DND-41 (cell line): ENCODE measurements around the gene RAE1.

Source experiments
- EZH2 ChIP-seq: IDR thresholded peaks from 3 replicates; pipeline ENCODE4 v1.6.1; 2012; ENCODE audit warnings: borderline replicate concordance, low read depth, mild to moderate bottlenecking, moderate library complexity, low read length, inconsistent platforms; ENCODE audit not compliant: severe bottlenecking
- TF ChIP-seq, protein P1 (sequence below): IDR thresholded peaks from 2 replicates; pipeline ENCODE4 v1.5.1; 2012; ENCODE audit warnings: borderline replicate concordance, low read length, moderate library complexity, mild to moderate bottlenecking; ENCODE audit not compliant: poor library complexity, severe bottlenecking; ENCODE audit errors: extremely low read depth

- TF ChIP-seq, protein P1, sequence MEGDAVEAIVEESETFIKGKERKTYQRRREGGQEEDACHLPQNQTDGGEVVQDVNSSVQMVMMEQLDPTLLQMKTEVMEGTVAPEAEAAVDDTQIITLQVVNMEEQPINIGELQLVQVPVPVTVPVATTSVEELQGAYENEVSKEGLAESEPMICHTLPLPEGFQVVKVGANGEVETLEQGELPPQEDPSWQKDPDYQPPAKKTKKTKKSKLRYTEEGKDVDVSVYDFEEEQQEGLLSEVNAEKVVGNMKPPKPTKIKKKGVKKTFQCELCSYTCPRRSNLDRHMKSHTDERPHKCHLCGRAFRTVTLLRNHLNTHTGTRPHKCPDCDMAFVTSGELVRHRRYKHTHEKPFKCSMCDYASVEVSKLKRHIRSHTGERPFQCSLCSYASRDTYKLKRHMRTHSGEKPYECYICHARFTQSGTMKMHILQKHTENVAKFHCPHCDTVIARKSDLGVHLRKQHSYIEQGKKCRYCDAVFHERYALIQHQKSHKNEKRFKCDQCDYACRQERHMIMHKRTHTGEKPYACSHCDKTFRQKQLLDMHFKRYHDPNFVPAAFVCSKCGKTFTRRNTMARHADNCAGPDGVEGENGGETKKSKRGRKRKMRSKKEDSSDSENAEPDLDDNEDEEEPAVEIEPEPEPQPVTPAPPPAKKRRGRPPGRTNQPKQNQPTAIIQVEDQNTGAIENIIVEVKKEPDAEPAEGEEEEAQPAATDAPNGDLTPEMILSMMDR = no peak
- TF ChIP-seq EZH2 = no peak
Measured at GRCh38 chr20:57414867-57415592, 64.0 kb downstream of the RAE1 start.
